Erythroblast (primary cell): ENCODE results near the gene MED8.

Experiments used
- GATA1 ChIP-seq: IDR thresholded peaks from 2 replicates; pipeline ENCODE4 v1.6.1; 2011; ENCODE audit warnings: low read depth, mild to moderate bottlenecking, control low read depth, low read length, moderate library complexity
- POLR2A ChIP-seq: IDR thresholded peaks from 2 replicates; pipeline ENCODE4 v1.6.1; 2011; ENCODE audit warnings: mild to moderate bottlenecking, low read length

DNA sequence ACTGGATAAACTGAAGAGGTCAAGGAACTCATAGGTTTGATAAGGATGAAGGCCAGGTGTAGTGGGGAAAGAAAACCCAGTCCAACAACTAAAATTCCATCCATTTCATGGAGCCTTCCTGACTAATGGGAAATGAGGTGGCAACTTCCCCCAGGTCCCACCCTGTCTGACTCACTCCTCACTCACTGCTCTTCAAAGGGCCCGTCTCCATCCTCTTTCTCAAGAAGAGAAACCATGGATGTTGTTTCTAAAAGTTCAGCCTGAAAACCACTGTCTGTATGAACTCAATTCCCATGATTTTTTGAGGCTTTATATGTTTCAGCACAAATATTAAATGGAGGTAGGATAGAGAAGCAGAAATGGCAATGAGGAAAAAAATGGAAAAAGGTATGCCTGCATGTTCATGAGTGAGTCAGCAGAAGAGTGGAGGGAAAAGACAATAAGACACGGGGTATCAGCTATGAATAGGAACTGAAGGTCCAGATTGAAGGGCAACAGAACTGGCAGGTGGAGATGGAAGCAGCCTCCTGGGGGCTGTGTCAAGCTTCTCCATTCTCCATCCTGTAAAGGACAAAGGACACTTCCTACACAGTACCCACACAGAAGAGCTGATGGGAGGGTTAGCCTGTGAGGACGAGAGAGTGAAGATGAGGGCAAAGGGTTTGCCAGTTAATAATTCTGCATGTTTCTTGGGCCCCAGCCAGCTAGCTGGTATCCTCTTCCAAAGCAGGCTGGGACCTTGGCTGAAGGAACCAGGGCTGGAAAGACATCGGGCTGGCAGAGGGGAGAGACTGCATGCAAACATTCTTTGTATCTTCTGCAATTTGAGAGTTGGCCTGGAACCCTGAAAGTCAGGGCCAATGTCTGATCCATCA, 16.3 kb downstream of the MED8 start:
- TF ChIP-seq POLR2A (no peak), GATA1 (no peak)
